Bronchial epithelial cell (primary cell): ENCODE measurements around the gene SBSN. TPM values are rescaled to one million over a fixed set of nuclear protein-coding genes. Genes with fewer than 3 reads are reported as not detected.

Experiments used
- DNase-seq: peaks from one replicate; pipeline ENCODE4 v3.0.0-alpha.2; 2010; ENCODE audit warnings: low read depth
- FAIRE-seq: peaks from 2 replicates; lab custom pipeline; 2011; peaks lifted over from hg19 to GRCh38; lab: Jason Lieb, UNC
- H3K27me3 ChIP-seq: 2 replicates; pipeline ENCODE4 v1.5.1; 2011; ENCODE audit warnings: low read length; ENCODE audit not compliant: control insufficient read depth, insufficient read depth
- H3K36me3 ChIP-seq: 2 replicates; pipeline ENCODE4 v1.5.1; 2011; ENCODE audit warnings: low read length; ENCODE audit not compliant: control insufficient read depth, insufficient read depth
- H3K4me3 ChIP-seq: 2 replicates; pipeline ENCODE4 v1.5.1; 2011; ENCODE audit warnings: mild to moderate bottlenecking, low read depth, low read length, control low read depth
- CTCF ChIP-seq: IDR thresholded peaks from 2 replicates; pipeline ENCODE4 v1.5.1; 2011; ENCODE audit warnings: mild to moderate bottlenecking, moderate library complexity, low read length, control low read depth, inconsistent platforms; ENCODE audit not compliant: insufficient read depth, severe bottlenecking
- total RNA-seq: library from RNA; depleted of rRNA; stranded (reverse); fragments of >200 nt; gene quantifications from 2 replicates; pipeline ENCODE4 v1.2.1, GENCODE V29; 2014

The SBSN gene
- total RNA-seq, 1 donor from 2014 or later = 9.5 TPM

GRCh38 chr19:35500611-35501010, 27.5 kb downstream of the SBSN start:
- FAIRE-seq = no peak
- no peak for TF ChIP-seq CTCF
- Histone ChIP-seq H3K36me3 (peaks cover 20% of the 10 kb centered on the region), H3K4me3 (no peak overlapping the region), H3K27me3 (no peaks in the 10 kb centered on the region)
- DNase-seq = no peak

GRCh38 chr19:35498984-35499527, 29.1 kb downstream of the SBSN start:
- TF ChIP-seq CTCF = no peak
- no peak overlapping the region for H3K4me3 ChIP-seq
- peaks cover 14% of the 10 kb centered on the region for H3K36me3 ChIP-seq
- DNase-seq = no peak
- peak; percentile 18 for FAIRE-seq
- no peaks in the 10 kb centered on the region for H3K27me3 ChIP-seq

GRCh38 chr19:35498220-35498619, 29.9 kb downstream of the SBSN start:
- Histone ChIP-seq H3K36me3 (peaks cover 12% of the 10 kb centered on the region), H3K4me3 (no peak overlapping the region), H3K27me3 (no peaks in the 10 kb centered on the region)
- FAIRE-seq (no peak), DNase-seq (no peak)
- no peak for TF ChIP-seq CTCF

DNA sequence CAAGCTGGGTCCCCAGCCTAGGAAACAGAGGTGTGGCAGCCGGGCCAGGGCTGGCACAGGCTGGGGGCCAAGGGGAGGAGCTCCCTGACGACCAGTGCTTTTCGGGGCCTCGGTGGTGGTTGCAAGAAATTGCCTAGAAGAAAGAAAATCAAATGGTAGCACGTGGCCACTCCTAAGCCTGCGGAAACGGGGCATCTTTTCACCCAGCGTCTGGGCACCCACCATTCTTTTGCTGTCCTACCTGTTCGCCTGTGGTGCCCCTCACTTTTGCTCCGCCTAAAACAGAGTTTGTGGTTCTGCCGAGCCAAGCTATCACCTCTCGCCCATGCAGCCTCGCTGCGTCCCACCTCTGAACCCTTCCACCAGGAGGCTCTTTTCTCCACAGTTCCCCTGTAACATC, 30.7 kb downstream of the SBSN start:
- H3K36me3 ChIP-seq = peaks cover 10% of the 10 kb centered on the region

GRCh38 chr19:35495107-35496064, 32.7 kb downstream of the SBSN start:
- Histone ChIP-seq H3K36me3 (peaks cover 3% of the 10 kb centered on the region), H3K27me3 (no peaks in the 10 kb centered on the region), H3K4me3 (no peak overlapping the region)
- DNase-seq (peak; percentile 46), FAIRE-seq (peak; percentile 75)
- peak; percentile 97 for TF ChIP-seq CTCF

More for the DNA sequence above, 30.7 kb downstream of the SBSN start:
- DNase-seq (no peak), FAIRE-seq (no peak)
- no peak for TF ChIP-seq CTCF
- H3K27me3 ChIP-seq = no peaks in the 10 kb centered on the region
- H3K4me3 ChIP-seq = no peak overlapping the region
